ENCODE data around the gene MRPS25.

Gene MRPS25

GRCh38 chr3:15064835-15065549 lies at the start of gene MRPS25:
Gene MRPS25, minus strand, starts transcription at chr3:15065315. Its CDS starts 121 bp downstream, at chr3:15065194.
- peak; percentile 92 for DNase-seq

GRCh38 chr3:15113884-15114283 lies 48.8 kb upstream of the MRPS25 start:
- DNase-seq, result no peak

DNA sequence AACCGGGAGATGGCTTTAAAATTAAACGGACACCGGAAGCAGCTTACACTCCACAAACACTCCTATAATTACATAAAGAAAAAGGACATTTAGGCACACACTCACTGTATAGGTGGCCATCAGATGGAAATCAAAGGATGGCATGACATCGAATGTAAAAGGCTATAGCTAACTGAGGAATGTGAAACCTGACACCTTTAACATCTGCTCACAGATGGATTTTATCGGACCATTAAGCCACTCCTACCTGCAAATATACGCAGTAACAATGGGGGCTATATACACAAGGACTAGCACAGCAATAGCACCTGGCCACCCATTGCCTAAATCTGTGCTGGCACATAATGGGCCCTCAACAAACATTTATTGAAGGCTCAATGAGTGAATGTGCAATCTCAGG lies 48.4 kb upstream of the MRPS25 start:
- DNase-seq, result no peak

DNA sequence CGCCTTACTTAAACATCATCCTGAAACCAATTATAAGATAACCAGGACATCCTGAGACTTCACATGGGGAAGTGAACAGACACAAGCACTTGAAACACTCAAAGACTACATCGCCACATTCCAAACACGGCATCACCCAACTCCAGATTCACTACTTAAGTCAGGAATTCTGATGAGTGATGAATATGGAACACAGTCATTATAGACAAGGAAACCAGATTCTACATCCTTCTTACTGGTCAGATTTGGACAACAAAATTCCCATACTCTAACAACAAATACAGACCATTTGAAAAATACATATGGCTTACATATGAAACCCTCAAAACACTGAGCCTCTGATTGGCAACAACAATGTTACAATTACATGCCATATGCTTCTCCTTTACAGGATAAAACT lies 46.9 kb upstream of the MRPS25 start:
- DNase-seq, result no peak

DNA sequence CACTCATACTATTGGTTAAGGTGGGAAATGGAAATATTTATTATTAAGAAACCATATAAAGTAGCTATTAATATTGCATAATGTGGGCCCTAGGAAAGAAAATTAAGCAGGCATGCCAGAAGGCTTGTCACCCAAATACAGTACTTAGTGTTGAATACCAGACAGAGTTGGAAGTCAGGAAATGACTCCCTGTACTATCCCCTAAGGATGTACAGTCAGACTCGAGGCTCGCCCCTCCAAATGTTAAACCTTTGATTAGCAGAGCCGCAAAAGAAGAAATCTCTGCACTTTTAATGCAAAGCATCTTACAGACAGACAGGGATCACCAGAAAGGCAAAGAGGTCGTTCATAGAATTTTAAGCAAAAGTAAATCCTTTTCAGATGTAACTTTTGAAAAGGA lies 45.1 kb upstream of the MRPS25 start:
- DNase-seq, result no peak

- no peak for DNase-seq
These were observed 43.8 kb upstream of the MRPS25 start for GRCh38 chr3:15108869-15109268.

- DNase-seq, result peak; percentile 80
These were observed 43.0 kb upstream of the MRPS25 start for GRCh38 chr3:15108082-15108545.

DNA sequence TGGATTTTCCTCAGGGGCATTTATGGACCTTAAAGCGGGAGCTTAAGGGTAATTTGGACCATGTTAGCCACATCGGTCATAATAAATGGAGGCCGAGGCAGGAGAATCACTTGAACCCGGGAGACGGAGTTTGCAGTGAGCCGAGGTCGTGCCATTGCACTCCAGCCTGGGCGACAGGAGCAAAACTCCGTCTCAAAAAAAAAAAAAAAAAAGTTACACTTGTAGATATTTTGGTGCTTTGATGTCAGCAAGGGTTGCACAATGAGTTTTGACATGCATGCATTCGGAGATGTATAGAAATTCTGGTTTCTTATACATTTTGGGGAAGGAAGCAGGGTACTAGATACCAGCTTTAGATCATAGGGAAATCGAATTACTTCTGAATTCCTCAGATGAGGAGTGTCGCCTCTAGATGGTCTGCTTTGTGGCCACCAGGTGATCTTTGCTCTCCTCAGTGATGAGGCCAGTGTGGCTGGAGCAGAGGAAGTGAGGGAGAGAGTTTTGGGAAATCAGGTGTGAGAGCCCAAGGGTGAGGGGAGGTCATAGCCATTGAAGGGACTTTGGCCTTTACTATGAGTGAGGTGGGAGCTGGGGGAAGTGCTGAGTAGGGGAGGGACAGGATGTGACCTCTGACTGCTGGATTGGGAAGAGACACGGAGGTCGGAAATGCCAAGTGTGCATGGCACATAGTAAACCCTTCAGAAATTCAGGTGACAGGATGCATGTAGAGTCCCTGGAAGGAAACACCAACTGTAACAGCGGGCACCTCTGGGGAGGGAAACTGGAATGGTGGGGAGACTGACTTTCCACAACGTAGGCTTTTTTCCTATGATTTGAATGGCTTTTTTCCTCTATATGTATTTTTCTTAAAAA lies 42.2 kb upstream of the MRPS25 start:
- DNase-seq, result no peak

- DNase-seq, result no peak
These were observed 37.7 kb upstream of the MRPS25 start for GRCh38 chr3:15102836-15103235.

- DNase-seq, result peak; percentile 70
These were observed 37.1 kb upstream of the MRPS25 start for GRCh38 chr3:15102256-15102655.

GRCh38 chr3:15099364-15100098 lies 34.4 kb upstream of the MRPS25 start:
- no peak for DNase-seq

GRCh38 chr3:15098503-15099363 lies 33.6 kb upstream of the MRPS25 start, which contains the start of gene RBSN:
Gene RBSN, minus strand, starts transcription at chr3:15099148. Its CDS starts 3,028 bp downstream, at chr3:15096120.
- DNase-seq, result peak; percentile 96

GRCh38 chr3:15097891-15098290 lies 32.8 kb upstream of the MRPS25 start:
- no peak for DNase-seq

DNA sequence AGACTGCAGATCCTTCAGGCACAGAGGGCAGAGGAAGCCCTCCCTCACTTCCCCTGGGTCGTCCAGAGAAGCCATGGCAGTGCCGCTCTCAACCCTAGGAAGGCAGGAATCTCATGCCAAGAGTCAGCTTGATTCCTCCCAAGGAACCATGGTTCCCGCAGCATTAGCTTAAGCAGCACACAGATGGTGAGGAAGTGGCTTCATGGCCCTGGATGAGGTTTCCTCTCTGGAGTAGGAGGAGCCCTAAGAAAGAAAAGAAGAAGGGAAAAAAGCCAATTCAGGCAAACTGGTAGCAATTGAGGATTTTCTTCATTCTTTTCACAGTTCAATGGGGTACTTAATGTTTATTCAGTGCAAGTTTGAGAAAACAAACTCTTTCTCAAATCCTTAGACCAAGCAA lies 30.9 kb upstream of the MRPS25 start:
- DNase-seq, result peak; percentile 58

- DNase-seq, result no peak
These were observed 29.2 kb upstream of the MRPS25 start for GRCh38 chr3:15094187-15094875.

DNA sequence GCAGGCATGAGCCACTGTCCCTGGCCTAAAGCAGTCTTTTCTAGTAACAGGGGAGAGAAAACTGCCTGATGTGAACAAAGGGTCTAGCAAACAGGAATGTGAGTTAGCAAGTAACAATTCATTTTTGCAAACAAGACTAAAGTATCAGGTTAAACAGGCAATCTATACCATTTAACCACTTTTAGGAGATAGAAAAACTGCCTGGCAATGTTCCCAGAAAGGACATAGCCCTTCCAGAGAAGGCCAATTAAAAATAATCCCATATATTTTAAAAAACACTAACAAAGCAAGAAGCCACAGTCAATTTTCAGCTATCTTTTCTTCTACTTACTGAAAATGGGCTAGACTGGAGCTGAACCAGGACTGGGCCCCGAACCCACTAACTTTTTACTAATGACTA lies 27.6 kb upstream of the MRPS25 start:
- DNase-seq, result no peak

DNA sequence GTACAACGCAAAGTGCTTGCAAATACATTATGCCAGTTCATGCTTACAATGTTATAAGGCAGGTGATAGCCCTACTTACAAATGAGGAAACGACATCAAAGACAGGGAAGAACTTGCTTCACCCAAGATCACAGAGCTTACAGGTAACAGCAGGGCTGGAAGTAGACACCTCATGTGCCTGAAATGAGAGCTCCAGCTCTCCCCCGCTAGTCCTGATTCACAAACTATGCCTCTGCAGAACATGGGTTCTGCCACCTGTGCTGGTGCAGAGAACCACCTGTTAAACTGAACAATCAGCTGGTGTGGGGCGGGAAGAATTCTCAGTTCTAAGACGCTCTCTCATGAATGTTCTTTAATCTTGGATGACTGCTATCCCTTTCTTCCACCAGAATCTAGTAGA lies 26.5 kb upstream of the MRPS25 start:
- no peak for DNase-seq

DNA sequence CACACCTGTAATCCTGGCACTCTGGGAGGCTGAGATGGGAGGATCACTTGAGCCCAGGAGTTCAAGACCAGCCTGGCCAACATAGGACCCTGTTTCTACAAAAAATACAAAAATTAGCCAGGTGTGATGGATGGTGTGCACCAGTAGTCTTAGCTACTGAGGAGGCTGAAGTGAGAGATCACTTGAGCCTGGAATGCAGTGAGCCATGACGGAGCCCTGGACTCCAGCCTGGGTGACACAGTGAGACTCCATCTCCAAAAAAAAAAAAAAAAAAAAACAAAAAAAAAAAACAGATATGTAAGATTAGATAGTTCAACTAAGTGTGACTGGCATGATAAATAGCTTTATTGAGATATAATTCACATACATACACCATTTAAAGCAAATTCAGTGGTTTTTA lies 24.1 kb upstream of the MRPS25 start:
- no peak for DNase-seq

- DNase-seq, result no peak
These were observed 21.6 kb upstream of the MRPS25 start for GRCh38 chr3:15086699-15087098.

GRCh38 chr3:15086263-15086662 lies 21.1 kb upstream of the MRPS25 start:
- DNase-seq, result no peak

GRCh38 chr3:15083252-15083651 lies 18.1 kb upstream of the MRPS25 start:
- DNase-seq, result no peak

Measured in midbrain (tissue), 1 donor.